Adrenal gland (tissue), 12 donors: ENCODE data around the gene CMTM4. TPM values are rescaled to one million over a fixed set of nuclear protein-coding genes. Genes with fewer than 3 reads are reported as not detected.
A peak's percentile ranks its signal among the peaks of the same experiment; 100 is the strongest.

ENCODE experiments used
- DNase-seq, 7 donors: peaks; one replicate each; pipeline ENCODE4 v3.0.0-alpha.2; 2019 to 2020
- H3K27ac ChIP-seq, 5 donors: fragments of 200-600 bp; sonication (generic) in 4 of 5; 1 replicate in 3 of 5; 2 replicates in 2 of 5; pipeline versions ENCODE4 v1.5.1 to v1.8.0; 2016 to 2020; ENCODE audit warnings: mild to moderate bottlenecking in 1 of 5
- H3K27me3 ChIP-seq: fragments of 200-600 bp; 2 replicates; pipeline ENCODE4 v1.8.0; 2021
- H3K36me3 ChIP-seq, 2 donors: fragments of 200-600 bp; replicated peaks in 1 of 2; 1 replicate in 1 of 2; 2 replicates in 1 of 2; pipeline versions ENCODE4 v1.5.1 to v1.8.0; 2018 to 2022
- H3K4me1 ChIP-seq, 2 donors: fragments of 200-600 bp; replicated peaks in 1 of 2; 1 replicate in 1 of 2; 2 replicates in 1 of 2; pipeline versions ENCODE4 v1.5.1 to v1.8.0; 2018 to 2021
- H3K4me3 ChIP-seq, 4 donors: fragments of 200-600 bp; sonication (generic) in 3 of 4; one replicate each; pipeline ENCODE4 v1.5.1; 2016 to 2018
- H3K9me3 ChIP-seq, 3 donors: fragments of 200-600 bp; sonication (generic) in 1 of 3; replicated peaks in 1 of 3; 1 replicate in 2 of 3; 2 replicates in 1 of 3; pipeline versions ENCODE4 v1.5.1 to v1.8.0; 2016 to 2021
- CTCF ChIP-seq, 6 experiments: fragments of 450-650 bp in 4 of 6; fragments of 200-600 bp in 2 of 6; sonication (generic) in 1 of 6; IDR thresholded peaks; 1 replicate in 5 of 6; 2 replicates in 1 of 6; pipeline versions ENCODE4 v1.5.1 to v1.8.0; 2016 to 2021; ENCODE audit warnings: antibody characterized with exemption in 6 of 6, mild to moderate bottlenecking in 2 of 6, moderate library complexity in 1 of 6
- POLR2A ChIP-seq, 2 donors: fragments of 450-650 bp; IDR thresholded peaks; one replicate each; pipeline ENCODE4 v1.6.1; 2017; ENCODE audit warnings: antibody characterized with exemption in 2 of 2, mild to moderate bottlenecking in 2 of 2, moderate library complexity in 1 of 2
- WGBS, 4 donors: extraction: QIAGEN DNeasy Blood & Tissue Kit in 2 of 4; methylation state at CpG; one replicate each; pipeline versions ENCODE4 v1.1.5 to v1.1.7; 2013 to 2017; 5-methylcytosine and 5-hydroxymethylcytosine counted together
- intact Hi-C, 2 donors: fragments of 100-400 bp; cut with DNase I; formaldehyde crosslinking; loops; one replicate each; pipeline versions ENCODE4 v1.14.1 to v1.15.0; 2022 to 2023
- polyA plus RNA-seq, 3 donors: library from polyadenylated mRNA; stranded (reverse); fragments of 200-250 nt in 2 of 3; fragments of 350-450 nt in 1 of 3; fragmentation: Illumina TruSeq in 1 of 3; extraction: RNeasy Lipid Tissue Mini Kit (QIAGEN cat#74804) in 1 of 3; gene quantifications; one replicate each; pipeline ENCODE4 v1.2.3, GENCODE V29; 2013 to 2014
- total RNA-seq, 9 donors: library from RNA; depleted of rRNA in 4 of 9; stranded (reverse); fragments of >200 nt in 4 of 9; fragments of 120-200 nt in 1 of 9; fragmentation: NEBNext Ultra II Directional in 1 of 9; extraction: Animal tissue kit (Norgen Biotek cat#: 25700) in 1 of 9; gene quantifications; one replicate each; pipeline versions ENCODE4 v1.1.0 to v1.2.4, GENCODE V29; 2013 to 2023
- donor health status: healthy with polysubstance abuse.
- donor health status: Bipolar disorder and iron deficiency.
- donor health status: DM: yes; HTN: yes; CAD: no.
- donor health status: DM: no; HTN: no; CAD: no.
- donor health status: DM: no; HTN: no; CAD: no.
- donor health status: DM: yes; HTN: yes; CAD: no.

The CMTM4 gene
- total and polyA plus RNA-seq, 12 donors: 9.2 to 35.3 (median 20.0) TPM

GRCh38 chr16:66719246-66719645, 22.7 kb upstream of the CMTM4 start:
- no peak for TF ChIP-seq CTCF (IDR thresholded peaks at IDR 0.05)
- TF ChIP-seq POLR2A (IDR thresholded peaks at IDR 0.05): no peak
- Histone ChIP-seq H3K27ac (no peak overlapping the region), H3K27me3 (no peaks in the 10 kb centered on the region), H3K9me3 (no peaks in the 10 kb centered on the region), H3K4me3 (no peak overlapping the region), H3K4me1 (no peaks in the 10 kb centered on the region), H3K36me3 (peaks cover 0 to 37% of the 10 kb centered on the region in 2 donors)
- 75 to 96% (median 93%) methylated on average over 4 of the region's 4 CpGs for WGBS, 4 donors
- no peak for DNase-seq
- intact Hi-C loops: no loop called here

DNA sequence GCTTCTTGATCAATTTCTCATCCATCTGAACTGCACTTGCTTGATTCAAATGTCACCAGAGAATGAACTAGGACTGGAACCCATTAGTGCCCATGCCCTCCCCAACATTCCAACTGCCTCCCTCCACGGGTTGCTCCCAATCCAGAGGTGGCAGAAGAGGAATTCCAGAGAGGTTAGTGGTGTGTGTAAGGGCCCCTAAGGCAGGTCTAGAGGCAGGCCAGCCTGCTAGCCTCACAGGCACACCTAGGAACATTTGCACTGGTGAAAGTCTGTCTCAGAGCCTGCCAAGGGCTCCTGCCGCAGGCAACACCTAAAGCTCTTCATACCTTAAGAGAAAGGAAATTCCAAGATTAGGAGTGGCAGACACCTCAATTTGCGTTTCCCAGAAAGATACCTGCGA, 21.2 kb upstream of the CMTM4 start:
- H3K4me1 ChIP-seq: no peaks in the 10 kb centered on the region
- H3K36me3 ChIP-seq: peaks cover 0 to 22% of the 10 kb centered on the region in 2 donors
- intact Hi-C loops: no loop called here

DNA sequence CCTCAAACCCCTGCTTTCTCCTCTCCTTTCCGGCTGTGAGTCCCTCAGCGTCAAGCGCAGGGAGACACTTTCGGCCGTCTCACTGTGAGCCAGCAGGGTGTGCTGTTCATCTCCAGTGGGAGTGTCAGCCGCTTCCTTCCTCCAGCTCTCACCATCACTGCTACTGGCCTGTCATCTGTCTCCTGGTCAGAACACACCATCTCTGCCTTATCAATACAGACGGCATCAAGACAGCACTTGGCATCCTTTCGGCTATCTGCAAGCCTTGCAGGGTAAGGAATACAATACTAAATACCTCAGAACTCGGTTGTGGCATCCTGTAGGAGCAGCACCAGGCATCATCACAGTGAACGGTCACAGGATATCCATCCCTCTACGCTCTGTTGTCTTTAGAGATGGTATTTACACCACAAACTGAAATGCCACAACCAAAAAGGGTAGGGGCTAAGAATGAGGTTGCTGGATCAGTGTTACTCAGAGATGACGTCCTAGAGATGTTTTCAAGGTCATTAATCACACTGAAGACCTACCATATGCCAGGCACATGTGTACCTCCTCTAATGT, 20.7 kb upstream of the CMTM4 start:
- no peak overlapping the region for H3K4me3 ChIP-seq
- 38 to 50% (median 41%) methylated on average over 12 of the region's 12 CpGs for WGBS, 4 donors
- H3K4me1 ChIP-seq: no peaks in the 10 kb centered on the region
- no peaks in the 10 kb centered on the region for H3K9me3 ChIP-seq
- peaks cover 0 to 16% of the 10 kb centered on the region in 2 donors for H3K36me3 ChIP-seq
- H3K27me3 ChIP-seq: no peaks in the 10 kb centered on the region
- intact Hi-C loops: no loop called here
- TF ChIP-seq CTCF (IDR thresholded peaks at IDR 0.05) (peak; percentile 15 to 64 (median 53)), POLR2A (IDR thresholded peaks at IDR 0.05) (no peak)
- DNase-seq: peak; percentile 31 to 79 (median 57)
- no peak overlapping the region for H3K27ac ChIP-seq

More for the DNA sequence above, 21.2 kb upstream of the CMTM4 start:
- Histone ChIP-seq H3K27ac (no peak overlapping the region), H3K4me3 (no peak overlapping the region), H3K27me3 (no peaks in the 10 kb centered on the region), H3K9me3 (no peaks in the 10 kb centered on the region)
- TF ChIP-seq CTCF (IDR thresholded peaks at IDR 0.05) (no peak), POLR2A (IDR thresholded peaks at IDR 0.05) (no peak)
- no peak for DNase-seq
- WGBS, 4 donors: 76 to 89% (median 82%) methylated on average over 4 of the region's 4 CpGs

- peak in 1 of 7 donors; percentile 60 for DNase-seq
- TF ChIP-seq POLR2A (IDR thresholded peaks at IDR 0.05) (no peak), CTCF (IDR thresholded peaks at IDR 0.05) (no peak)
- Histone ChIP-seq H3K27ac (no peak overlapping the region), H3K36me3 (peaks cover 0 to 7% of the 10 kb centered on the region in 2 donors), H3K9me3 (no peaks in the 10 kb centered on the region), H3K27me3 (no peaks in the 10 kb centered on the region), H3K4me1 (no peaks in the 10 kb centered on the region), H3K4me3 (no peak overlapping the region)
- 59 to 80% (median 67%) methylated on average over 4 to 6 of the region's 6 CpGs for WGBS, 4 donors
- intact Hi-C loops: no loop called here
Observed at GRCh38 chr16:66714654-66715307, 18.2 kb upstream of the CMTM4 start.
